ENCODE data around the gene OXSR1. TPM values are rescaled to one million over a fixed set of nuclear protein-coding genes. Genes with fewer than 3 reads are reported as not detected.

The OXSR1 gene
- total and polyA plus RNA-seq, 2 of the 13 experiments (the other 11 are each of a cell fraction or from before 2014, with no cell fraction given), result 27.4 to 32.6 TPM

- TF ChIP-seq ZHX2 (IDR thresholded peaks at IDR 0.05; ENCODE audit: low read depth), result peak; percentile 99
- no peak for TF ChIP-seq ZHX2 (CRISPR knock-in tag; IDR thresholded peaks at IDR 0.05; ENCODE audit: borderline replicate concordance)
- TF ChIP-seq SIX4 (CRISPR knock-in tag; IDR thresholded peaks at IDR 0.05), result peak; percentile 44; the same call in 1 of the 2 replicates
- TF ChIP-seq IKZF5 (CRISPR knock-in tag; IDR thresholded peaks at IDR 0.05), result peak; percentile 27; the same call in 1 of the 2 replicates
- no peak for TF ChIP-seq ZNF597 (CRISPR knock-in tag; IDR thresholded peaks at IDR 0.05)
- peak; percentile 100 for TF ChIP-seq HOXA3 (CRISPR knock-in tag; IDR thresholded peaks at IDR 0.05)
- peak; percentile 76 for TF ChIP-seq KDM2A (CRISPR knock-in tag; IDR thresholded peaks at IDR 0.05; ENCODE audit: borderline replicate concordance, low read depth)
- no peak for TF ChIP-seq JUN (CRISPR knock-in tag; IDR thresholded peaks at IDR 0.05)
- TF ChIP-seq FOXA1 (IDR thresholded peaks at IDR 0.05), result no peak
- TF ChIP-seq FOXA1 (CRISPR knock-in tag; IDR thresholded peaks at IDR 0.05), result no peak
- TF ChIP-seq NFIB (CRISPR knock-in tag; IDR thresholded peaks at IDR 0.05; ENCODE audit: borderline replicate concordance), result no peak
- no peak for TF ChIP-seq ZNF800 (CRISPR knock-in tag; IDR thresholded peaks at IDR 0.05)
- 0 out of 2 replicates have a peak, but pooled peaks have one; percentile 60 for TF ChIP-seq ZNF747 (CRISPR knock-in tag; IDR thresholded peaks at IDR 0.05; ENCODE audit: borderline replicate concordance)
- peak; percentile 66; the same call in 1 of the 2 replicates for TF ChIP-seq TP53 (CRISPR knock-in tag; conservative IDR thresholded peaks at IDR 0.05)
- TF ChIP-seq MAZ (IDR thresholded peaks at IDR 0.05; ENCODE audit: borderline replicate concordance, low read depth, low read length), result peak; percentile 57; the same call in 1 of the 2 replicates
- 0 out of 2 replicates have a peak, but pooled peaks have one; percentile 78 for TF ChIP-seq MAZ (CRISPR knock-in tag; IDR thresholded peaks at IDR 0.05; ENCODE audit: low read depth)
- TF ChIP-seq ARID2 (CRISPR knock-in tag; IDR thresholded peaks at IDR 0.05; ENCODE audit: borderline replicate concordance), result 0 out of 2 replicates have a peak, but pooled peaks have one; percentile 18
- TF ChIP-seq ZNF414 (CRISPR knock-in tag; IDR thresholded peaks at IDR 0.05), result 0 out of 2 replicates have a peak, but pooled peaks have one; percentile 18
Observed at GRCh38 chr3:38164952-38165721, at the start of gene OXSR1 (continued).
